Stimulated activated naive CD8-positive, alpha-beta T cell treated with anti-CD3 and anti-CD28 coated beads, Interleukin-15, Interleukin-2, amounts not matched to agents 100 ng/mL and 50 ng/mL, for 24 hours (primary cell): ENCODE data around the gene MAST2.
"Not testable (repeated sequence)": the region's sequence is repeated elsewhere in the genome, so short reads cannot be mapped to it uniquely, and the experiment has no call there.

Experiments used
- H3K27ac Mint-ChIP-seq: one replicate; pipeline ENCODE4 v1.8.0; 2021; ENCODE audit warnings: mild to moderate bottlenecking, mixed read lengths
- H3K27me3 Mint-ChIP-seq: one replicate; pipeline ENCODE4 v1.8.0; 2021; ENCODE audit warnings: mixed read lengths
- H3K36me3 Mint-ChIP-seq: one replicate; pipeline ENCODE4 v1.8.0; 2021; ENCODE audit warnings: low read depth, mixed read lengths
- H3K4me1 Mint-ChIP-seq: one replicate; pipeline ENCODE4 v1.8.0; 2021; ENCODE audit warnings: low read depth, mixed read lengths
- H3K4me3 Mint-ChIP-seq: one replicate; pipeline ENCODE4 v1.8.0; 2021; ENCODE audit warnings: mild to moderate bottlenecking, mixed read lengths
- H3K9me3 Mint-ChIP-seq: one replicate; pipeline ENCODE4 v1.8.0; 2021; ENCODE audit warnings: mixed read lengths

MAST2 gene

GRCh38 chr1:46034601-46035516, 231.4 kb downstream of the MAST2 start:
- H3K27ac Mint-ChIP-seq, result no peak overlapping the region

GRCh38 chr1:46036894-46037839, 233.8 kb downstream of the MAST2 start:
- Mint-ChIP-seq H3K27me3 (no peaks in the 10 kb centered on the region), H3K4me3 (no peak overlapping the region), H3K36me3 (no peaks in the 10 kb centered on the region), H3K4me1 (no peaks in the 10 kb centered on the region), H3K9me3 (no peaks in the 10 kb centered on the region), H3K27ac (no peak overlapping the region)

More at GRCh38 chr1:46034601-46035516, 231.4 kb downstream of the MAST2 start:
- Mint-ChIP-seq H3K9me3 (no peaks in the 10 kb centered on the region), H3K27me3 (no peaks in the 10 kb centered on the region), H3K4me3 (no peak overlapping the region), H3K36me3 (no peaks in the 10 kb centered on the region), H3K4me1 (no peaks in the 10 kb centered on the region)

GRCh38 chr1:46039571-46040052, 236.2 kb downstream of the MAST2 start:
- Mint-ChIP-seq H3K4me3 (no peak overlapping the region), H3K36me3 (no peaks in the 10 kb centered on the region), H3K27ac (no peak overlapping the region), H3K4me1 (peaks cover 7% of the 10 kb centered on the region), H3K27me3 (no peaks in the 10 kb centered on the region), H3K9me3 (no peaks in the 10 kb centered on the region)

- Mint-ChIP-seq H3K36me3 (no peaks in the 10 kb centered on the region), H3K4me1 (peaks cover 7% of the 10 kb centered on the region), H3K4me3 (no peak overlapping the region), H3K27ac (no peak overlapping the region), H3K27me3 (no peaks in the 10 kb centered on the region), H3K9me3 (no peaks in the 10 kb centered on the region)
Observed at GRCh38 chr1:46041551-46041950, 238.1 kb downstream of the MAST2 start.

GRCh38 chr1:46041974-46042373, 238.6 kb downstream of the MAST2 start:
- peaks cover 7% of the 10 kb centered on the region for H3K4me1 Mint-ChIP-seq
- no peak overlapping the region for H3K4me3 Mint-ChIP-seq
- H3K27ac Mint-ChIP-seq, result no peak overlapping the region
- H3K9me3 Mint-ChIP-seq, result no peaks in the 10 kb centered on the region
- no peaks in the 10 kb centered on the region for H3K36me3 Mint-ChIP-seq
- H3K27me3 Mint-ChIP-seq, result no peaks in the 10 kb centered on the region

GRCh38 chr1:46043458-46044017, 240.1 kb downstream of the MAST2 start:
- Mint-ChIP-seq H3K27ac (peak overlapping the region; percentile 15), H3K9me3 (no peaks in the 10 kb centered on the region), H3K4me1 (peaks cover 7% of the 10 kb centered on the region), H3K4me3 (no peak overlapping the region), H3K27me3 (no peaks in the 10 kb centered on the region), H3K36me3 (no peaks in the 10 kb centered on the region)

- no peak overlapping the region for H3K4me3 Mint-ChIP-seq
- no peak overlapping the region for H3K27ac Mint-ChIP-seq
- H3K36me3 Mint-ChIP-seq, result no peaks in the 10 kb centered on the region
Observed at GRCh38 chr1:46044116-46044515, 240.7 kb downstream of the MAST2 start.

GRCh38 chr1:46053734-46054133, 250.3 kb downstream of the MAST2 start:
- H3K9me3 Mint-ChIP-seq, result no peaks in the 10 kb centered on the region
- no peaks in the 10 kb centered on the region for H3K4me1 Mint-ChIP-seq
- no peak overlapping the region for H3K4me3 Mint-ChIP-seq
- H3K36me3 Mint-ChIP-seq, result no peaks in the 10 kb centered on the region
- peaks cover 3% of the 10 kb centered on the region for H3K27me3 Mint-ChIP-seq
- no peak overlapping the region for H3K27ac Mint-ChIP-seq

More at GRCh38 chr1:46044116-46044515, 240.7 kb downstream of the MAST2 start:
- Mint-ChIP-seq H3K4me1 (peaks cover 7% of the 10 kb centered on the region), H3K9me3 (no peaks in the 10 kb centered on the region), H3K27me3 (no peaks in the 10 kb centered on the region)

GRCh38 chr1:46056325-46056724, 252.9 kb downstream of the MAST2 start:
- H3K36me3 Mint-ChIP-seq, result no peaks in the 10 kb centered on the region
- H3K4me1 Mint-ChIP-seq, result no peaks in the 10 kb centered on the region
- no peak overlapping the region for H3K4me3 Mint-ChIP-seq
- no peak overlapping the region for H3K27ac Mint-ChIP-seq
- no peaks in the 10 kb centered on the region for H3K27me3 Mint-ChIP-seq
- H3K9me3 Mint-ChIP-seq, result no peaks in the 10 kb centered on the region

GRCh38 chr1:46057215-46057614, 253.8 kb downstream of the MAST2 start:
- H3K4me1 Mint-ChIP-seq, H3K27me3 Mint-ChIP-seq, H3K4me3 Mint-ChIP-seq, H3K36me3 Mint-ChIP-seq, H3K27ac Mint-ChIP-seq, H3K9me3 Mint-ChIP-seq: not testable (repeated sequence)

- Mint-ChIP-seq H3K27ac (no peak overlapping the region), H3K4me3 (no peak overlapping the region), H3K4me1 (peaks cover 4% of the 10 kb centered on the region), H3K9me3 (no peaks in the 10 kb centered on the region), H3K36me3 (no peaks in the 10 kb centered on the region), H3K27me3 (no peaks in the 10 kb centered on the region)
Observed at GRCh38 chr1:46057781-46058180, 254.4 kb downstream of the MAST2 start.

GRCh38 chr1:46058936-46059335, 255.5 kb downstream of the MAST2 start:
- H3K27ac Mint-ChIP-seq, result no peak overlapping the region
- H3K27me3 Mint-ChIP-seq, result no peaks in the 10 kb centered on the region
- H3K4me1 Mint-ChIP-seq, result peaks cover 8% of the 10 kb centered on the region

GRCh38 chr1:46061146-46061545, 257.7 kb downstream of the MAST2 start:
- H3K4me1 Mint-ChIP-seq, result peaks cover 18% of the 10 kb centered on the region
- H3K9me3 Mint-ChIP-seq, result no peaks in the 10 kb centered on the region
- H3K27ac Mint-ChIP-seq, result no peak overlapping the region
- no peaks in the 10 kb centered on the region for H3K27me3 Mint-ChIP-seq
- no peaks in the 10 kb centered on the region for H3K36me3 Mint-ChIP-seq
- no peak overlapping the region for H3K4me3 Mint-ChIP-seq

More at GRCh38 chr1:46058936-46059335, 255.5 kb downstream of the MAST2 start:
- H3K4me3 Mint-ChIP-seq, result no peak overlapping the region
- no peaks in the 10 kb centered on the region for H3K9me3 Mint-ChIP-seq
- H3K36me3 Mint-ChIP-seq, result no peaks in the 10 kb centered on the region

- no peaks in the 10 kb centered on the region for H3K36me3 Mint-ChIP-seq
- H3K9me3 Mint-ChIP-seq, result no peaks in the 10 kb centered on the region
- H3K4me3 Mint-ChIP-seq, result no peak overlapping the region
- H3K27ac Mint-ChIP-seq, result no peak overlapping the region
- peaks cover 18% of the 10 kb centered on the region for H3K4me1 Mint-ChIP-seq
- H3K27me3 Mint-ChIP-seq, result no peaks in the 10 kb centered on the region
Observed at GRCh38 chr1:46062651-46063319, 259.4 kb downstream of the MAST2 start.
